Activated T-cell treated with anti-CD3 and anti-CD28 coated beads for 24 hours (primary cell): ENCODE results near the gene GIPR.

Experiments
- DNase-seq: peaks from one replicate; pipeline ENCODE4 v3.0.0-alpha.2; 2020; ENCODE audit warnings: low read depth

GIPR gene

DNA sequence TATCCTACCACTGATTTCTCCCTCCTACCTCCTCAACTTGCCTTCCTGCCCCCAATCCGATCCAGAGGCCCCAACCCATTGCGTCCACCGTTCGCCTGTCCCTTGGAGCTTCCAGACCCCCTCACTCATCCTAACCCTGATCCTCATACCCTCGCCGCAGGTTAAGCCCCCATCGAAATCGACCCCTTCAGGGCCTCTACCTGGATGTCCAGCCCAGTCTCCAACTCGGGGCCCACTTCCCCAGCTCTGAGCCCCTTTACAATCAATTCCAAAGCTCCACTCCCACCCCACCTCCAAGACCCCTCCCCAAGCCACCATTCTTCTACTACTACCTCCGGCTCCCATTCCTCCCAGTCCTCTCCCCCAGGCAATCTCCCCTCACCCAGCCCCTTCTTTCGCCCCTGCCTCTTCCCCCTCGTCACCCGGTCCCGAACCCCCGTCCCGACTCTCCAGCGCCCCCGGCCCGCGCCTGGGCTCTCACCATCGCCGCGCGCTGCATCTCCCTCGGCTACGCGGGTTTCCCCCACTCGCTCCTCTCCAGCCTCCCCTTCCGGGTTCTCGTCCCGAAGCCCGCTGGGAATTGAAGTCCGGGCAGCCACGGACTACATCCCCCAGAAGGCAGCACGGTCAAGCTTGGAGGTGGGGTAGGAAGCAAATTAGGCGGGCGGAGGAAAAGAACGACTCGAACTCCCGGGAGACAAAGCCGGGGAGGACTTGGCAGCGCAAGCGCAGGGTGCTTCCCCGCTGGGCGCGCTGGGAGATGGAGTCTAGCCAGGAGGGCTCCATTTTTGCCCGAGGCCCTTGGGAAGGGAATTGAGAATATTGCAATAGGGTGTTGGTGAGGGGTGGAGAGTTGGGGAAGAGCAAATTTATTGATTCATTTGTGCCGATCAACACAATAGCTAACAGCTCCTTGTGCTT lies 62.6 kb downstream of the GIPR start, which contains the start of gene FBXO46:
FBXO46 (minus strand) TSS at position 529 of the 921 bp plus-strand sequence. CDS start 17,401 bp downstream, outside the sequence.
- DNase-seq, result peak; percentile 94
